OCI-LY7 (cell line): ENCODE results near the gene CTNNBIP1. TPM values are rescaled to one million over a fixed set of nuclear protein-coding genes. Genes with fewer than 3 reads are reported as not detected.
A peak's percentile ranks its signal among the peaks of the same experiment; 100 is the strongest.

Experiments used
- BruUV-seq: library from RNA; stranded (reverse); fragments of 400-500 nt; replicated peaks from 2 replicates; lab custom pipeline; 2021; lab: Mats Ljungman, UMichigan
- CTCF ChIA-PET: fragments of 300-600 bp; sonication (Branson Sonifier 250); formaldehyde crosslinking; loops from one replicate; lab custom pipeline; 2022; ENCODE audit warnings: antibody characterized with exemption; ENCODE audit not compliant: unreplicated experiment; lab: Charles Lee
- POLR2A ChIA-PET: fragments of 300-600 bp; sonication (Branson Sonifier 250); formaldehyde crosslinking; loops from one replicate; lab custom pipeline; 2022; ENCODE audit warnings: antibody characterized with exemption; lab: Charles Lee
- DNase-seq: peaks from one replicate; pipeline ENCODE4 v3.0.0-alpha.2; 2015; ENCODE audit warnings: low spot score
- H2AFZ ChIP-seq: fragments of 200-600 bp; sonication (generic), shearing (Covaris generic); 2 replicates; pipeline ENCODE4 v1.6.1; 2014; ENCODE audit warnings: mild to moderate bottlenecking, antibody characterized with exemption, low read length, moderate library complexity
- H3K27ac ChIP-seq: fragments of 200-600 bp; sonication (generic); 2 replicates; pipeline ENCODE4 v1.5.1; 2014; ENCODE audit warnings: mixed run types, low read depth, mild to moderate bottlenecking, moderate library complexity, low read length, inconsistent platforms; ENCODE audit not compliant: poor library complexity, severe bottlenecking
- H3K36me3 ChIP-seq: fragments of 200-600 bp; sonication (generic); 2 replicates; pipeline ENCODE4 v1.6.1; 2014; ENCODE audit warnings: mild to moderate bottlenecking, antibody characterized with exemption, low read length, moderate library complexity, mixed read lengths; ENCODE audit not compliant: insufficient read depth
- H3K4me1 ChIP-seq: fragments of 200-600 bp; sonication (generic); 2 replicates; pipeline ENCODE4 v1.5.1; 2014; ENCODE audit warnings: mild to moderate bottlenecking, low read length; ENCODE audit not compliant: insufficient read depth, poor library complexity, severe bottlenecking
- H3K4me2 ChIP-seq: fragments of 200-600 bp; sonication (generic); 2 replicates; pipeline ENCODE4 v1.6.1; 2014; ENCODE audit warnings: mild to moderate bottlenecking, low read length
- H3K4me3 ChIP-seq: fragments of 200-600 bp; sonication (generic); 2 replicates; pipeline ENCODE4 v1.5.1; 2014; ENCODE audit warnings: mild to moderate bottlenecking, low read depth, low read length; ENCODE audit not compliant: poor library complexity, severe bottlenecking
- H3K79me2 ChIP-seq: fragments of 200-600 bp; sonication (generic); 2 replicates; pipeline ENCODE4 v1.6.1; 2016; ENCODE audit warnings: low read depth, mild to moderate bottlenecking, low read length, moderate library complexity, mixed read lengths; ENCODE audit not compliant: insufficient read depth
- H3K9me2 ChIP-seq: fragments of 200-600 bp; sonication (generic); 2 replicates; pipeline ENCODE4 v1.6.1; 2016; ENCODE audit warnings: mild to moderate bottlenecking, low read length, mixed read lengths; ENCODE audit not compliant: insufficient read depth
- H3K9me3 ChIP-seq: fragments of 200-600 bp; sonication (generic); 2 replicates; pipeline ENCODE4 v1.6.1; 2014; ENCODE audit warnings: mild to moderate bottlenecking, mixed run types, low read length, mixed read lengths
- H4K20me1 ChIP-seq: fragments of 200-600 bp; sonication (generic); 2 replicates; pipeline ENCODE4 v1.6.1; 2014; ENCODE audit warnings: mild to moderate bottlenecking, antibody characterized with exemption, low read length, moderate library complexity, mixed read lengths; ENCODE audit not compliant: insufficient read depth
- CTCF ChIP-seq: fragments of 200-600 bp; sonication (generic); conservative IDR thresholded peaks from 2 replicates; pipeline ENCODE4 v1.5.1; 2014; ENCODE audit warnings: mild to moderate bottlenecking, antibody characterized with exemption, low read length, moderate library complexity, mixed read lengths
- EZH2phosphoT487 ChIP-seq: fragments of 200-600 bp; sonication (generic); IDR thresholded peaks from 2 replicates; pipeline ENCODE4 v1.6.1; 2018; ENCODE audit warnings: low read depth, borderline replicate concordance, mild to moderate bottlenecking, mixed run types, antibody characterized with exemption, low read length, moderate library complexity, mixed read lengths
- intact Hi-C: fragments of 100-400 bp; cut with micrococcal nuclease; formaldehyde crosslinking; loops from one replicate; pipeline ENCODE4 v1.10.0; 2022; ENCODE audit not compliant: unreplicated experiment
- total RNA-seq, 2 experiments: library from RNA; depleted of rRNA in 1 of 2; stranded (reverse); fragments of >200 nt in 1 of 2; shearing (Covaris generic) in 1 of 2; gene quantifications; 2 replicates each; pipeline ENCODE4 v1.2.3, GENCODE V29; 2014 to 2022

Gene CTNNBIP1
- total RNA-seq, 2 experiments from 2014 or later = 14.7 to 17.4 TPM

GRCh38 chr1:9825093-9826074 lies 84.7 kb downstream of the CTNNBIP1 start:
- BruUV-seq = no TSS peak
- intact Hi-C loops = no loop called here
- TF ChIP-seq EZH2phosphoT487 (no peak), CTCF (no peak)
- Histone ChIP-seq H3K4me2 (peak overlapping the region; percentile 54; the same call in 1 of the 2 replicates), H2AFZ (peak overlapping the region; percentile 45; the same call in 1 of the 2 replicates), H4K20me1 (peaks cover 19% of the 10 kb centered on the region), H3K36me3 (no peaks in the 10 kb centered on the region), H3K27ac (no peak overlapping the region), H3K4me3 (no peak overlapping the region), H3K9me3 (no peaks in the 10 kb centered on the region), H3K9me2 (no peaks in the 10 kb centered on the region), H3K79me2 (peaks cover 28% of the 10 kb centered on the region), H3K4me1 (peaks cover 33% of the 10 kb centered on the region)
- ChIA-PET CTCF (interaction anchor here (0.9 to 1.3 kb wide), 2 partner anchors 10 to 25 kb away, joined by 3 to 4 read pairs; no protein-coding TSS in a partner anchor), POLR2A (interaction anchor here (0.6 to 1.0 kb wide), 6 partner anchors 20 to 43 kb away, joined by 3 to 6 read pairs (median 4); no protein-coding TSS in a partner anchor)
- no peak for DNase-seq

GRCh38 chr1:9824702-9825089 lies 85.4 kb downstream of the CTNNBIP1 start:
- no peak overlapping the region for H3K27ac ChIP-seq
- H3K79me2 ChIP-seq = peaks cover 35% of the 10 kb centered on the region
- no peaks in the 10 kb centered on the region for H3K36me3 ChIP-seq
- no peaks in the 10 kb centered on the region for H3K9me3 ChIP-seq
- CTCF ChIA-PET = no interaction called here
- no peak overlapping the region for H3K4me3 ChIP-seq
- BruUV-seq = no TSS peak
- 0 out of 2 replicates have a peak overlapping the region, but pooled peaks have one; percentile 52 for H2AFZ ChIP-seq
- no peak for DNase-seq
- no peaks in the 10 kb centered on the region for H3K9me2 ChIP-seq
- H3K4me1 ChIP-seq = peaks cover 40% of the 10 kb centered on the region
- intact Hi-C loops = no loop called here
- no peak for TF ChIP-seq CTCF
- TF ChIP-seq EZH2phosphoT487 = no peak
- H3K4me2 ChIP-seq = peak overlapping the region; percentile 54; the same call in 1 of the 2 replicates
- H4K20me1 ChIP-seq = peaks cover 19% of the 10 kb centered on the region
- POLR2A ChIA-PET = no interaction called here
